Gastrocnemius medialis (tissue), 4 donors: Measurements from ENCODE around the gene AACS.

ENCODE experiments used
- POLR2A ChIP-seq, 2 donors: fragments of 450-650 bp; IDR thresholded peaks; one replicate each; pipeline ENCODE4 v1.6.1; 2017; ENCODE audit warnings: antibody characterized with exemption in 2 of 2, mild to moderate bottlenecking in 2 of 2, moderate library complexity in 2 of 2
- TF ChIP-seq, protein P1 (sequence below), 5 experiments: fragments of 450-650 bp in 3 of 5; fragments of 200-600 bp in 2 of 5; sonication (generic) in 2 of 5; IDR thresholded peaks in 4 of 5; conservative IDR thresholded peaks in 1 of 5; 1 replicate in 4 of 5; 2 replicates in 1 of 5; pipeline ENCODE4 v1.5.1; 2016 to 2019; ENCODE audit warnings: antibody characterized with exemption in 5 of 5, mild to moderate bottlenecking in 3 of 5, moderate library complexity in 3 of 5

DNA sequence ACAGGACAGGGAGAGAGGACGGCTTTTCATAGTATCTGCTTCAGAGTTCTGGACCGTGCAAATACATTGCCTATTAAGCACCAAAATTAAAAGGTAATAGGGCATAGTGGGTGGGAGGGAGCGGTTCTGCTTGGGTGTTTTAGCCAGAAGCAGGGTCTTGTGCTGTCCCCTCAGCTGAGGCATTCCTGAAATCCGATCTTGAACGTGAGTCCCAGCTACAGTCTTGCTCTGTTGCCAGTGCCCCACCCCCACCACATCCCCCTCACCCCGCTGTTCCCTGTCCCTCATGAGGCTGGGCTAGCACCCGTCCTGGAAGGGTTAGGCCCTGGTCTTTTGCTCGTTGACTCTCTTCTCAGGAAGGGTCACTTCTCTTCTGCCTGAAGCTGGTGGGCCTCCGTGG, 48.6 kb downstream of the AACS start:
- TF ChIP-seq, protein P1, sequence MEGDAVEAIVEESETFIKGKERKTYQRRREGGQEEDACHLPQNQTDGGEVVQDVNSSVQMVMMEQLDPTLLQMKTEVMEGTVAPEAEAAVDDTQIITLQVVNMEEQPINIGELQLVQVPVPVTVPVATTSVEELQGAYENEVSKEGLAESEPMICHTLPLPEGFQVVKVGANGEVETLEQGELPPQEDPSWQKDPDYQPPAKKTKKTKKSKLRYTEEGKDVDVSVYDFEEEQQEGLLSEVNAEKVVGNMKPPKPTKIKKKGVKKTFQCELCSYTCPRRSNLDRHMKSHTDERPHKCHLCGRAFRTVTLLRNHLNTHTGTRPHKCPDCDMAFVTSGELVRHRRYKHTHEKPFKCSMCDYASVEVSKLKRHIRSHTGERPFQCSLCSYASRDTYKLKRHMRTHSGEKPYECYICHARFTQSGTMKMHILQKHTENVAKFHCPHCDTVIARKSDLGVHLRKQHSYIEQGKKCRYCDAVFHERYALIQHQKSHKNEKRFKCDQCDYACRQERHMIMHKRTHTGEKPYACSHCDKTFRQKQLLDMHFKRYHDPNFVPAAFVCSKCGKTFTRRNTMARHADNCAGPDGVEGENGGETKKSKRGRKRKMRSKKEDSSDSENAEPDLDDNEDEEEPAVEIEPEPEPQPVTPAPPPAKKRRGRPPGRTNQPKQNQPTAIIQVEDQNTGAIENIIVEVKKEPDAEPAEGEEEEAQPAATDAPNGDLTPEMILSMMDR (IDR thresholded peaks at IDR 0.05 in 4 of 5, conservative IDR thresholded peaks at IDR 0.05 in 1 of 5), result no peak
- TF ChIP-seq POLR2A (IDR thresholded peaks at IDR 0.05), result no peak
